HCT116 (cell line): ENCODE measurements around the gene CENPL.

Source experiments
- CEBPB ChIP-seq: IDR thresholded peaks from 2 replicates; pipeline ENCODE4 v1.6.1; 2012; ENCODE audit warnings: low read depth
- ELF1 ChIP-seq: IDR thresholded peaks from 2 replicates; pipeline ENCODE4 v1.6.1; 2012; ENCODE audit warnings: low read depth, borderline replicate concordance
- EZH2 ChIP-seq: fragments of 200-600 bp; sonication (generic); IDR thresholded peaks from 2 replicates; pipeline ENCODE4 v1.6.1; 2017; ENCODE audit warnings: antibody characterized with exemption, mixed run types
- EZH2phosphoT487 ChIP-seq: fragments of 200-600 bp; IDR thresholded peaks from 2 replicates; pipeline ENCODE4 v1.6.1; 2018; ENCODE audit warnings: antibody characterized with exemption, borderline replicate concordance
- POLR2A ChIP-seq: IDR thresholded peaks from 2 replicates; pipeline ENCODE4 v1.7.0; 2011; ENCODE audit warnings: borderline replicate concordance; ENCODE audit not compliant: insufficient read depth, insufficient read length; ENCODE audit errors: extremely low read depth
- POLR2AphosphoS5 ChIP-seq: IDR thresholded peaks from 2 replicates; pipeline ENCODE4 v1.6.1; 2011; ENCODE audit warnings: mild to moderate bottlenecking, low read depth, low read length, moderate library complexity
- RAD21 ChIP-seq: IDR thresholded peaks from 2 replicates; pipeline ENCODE4 v1.6.1; 2012; ENCODE audit warnings: low read depth, mild to moderate bottlenecking
- TCF7L2 ChIP-seq: IDR thresholded peaks from 2 replicates; pipeline ENCODE4 v1.7.0; 2011; ENCODE audit warnings: borderline replicate concordance, inconsistent platforms; ENCODE audit not compliant: insufficient read depth, insufficient read length; ENCODE audit errors: extremely low read depth
- TF ChIP-seq, protein P1 (sequence below): IDR thresholded peaks from 2 replicates; pipeline ENCODE4 v1.6.1; 2012; ENCODE audit warnings: low read depth
- TF ChIP-seq, protein P2 (sequence below), 3 experiments: fragments of 200-600 bp in 1 of 3; sonication (generic) in 1 of 3; IDR thresholded peaks in 2 of 3; conservative IDR thresholded peaks in 1 of 3; 2 replicates each; pipeline ENCODE4 v1.5.1; 2012 to 2017; ENCODE audit warnings: low read depth in 2 of 3, low read length in 2 of 3, antibody characterized with exemption in 1 of 3, borderline replicate concordance in 1 of 3, control low read depth in 1 of 3, mild to moderate bottlenecking in 1 of 3, mixed read lengths in 1 of 3, mixed run types in 1 of 3, moderate library complexity in 1 of 3; ENCODE audit not compliant: insufficient read depth in 1 of 3

DNA sequence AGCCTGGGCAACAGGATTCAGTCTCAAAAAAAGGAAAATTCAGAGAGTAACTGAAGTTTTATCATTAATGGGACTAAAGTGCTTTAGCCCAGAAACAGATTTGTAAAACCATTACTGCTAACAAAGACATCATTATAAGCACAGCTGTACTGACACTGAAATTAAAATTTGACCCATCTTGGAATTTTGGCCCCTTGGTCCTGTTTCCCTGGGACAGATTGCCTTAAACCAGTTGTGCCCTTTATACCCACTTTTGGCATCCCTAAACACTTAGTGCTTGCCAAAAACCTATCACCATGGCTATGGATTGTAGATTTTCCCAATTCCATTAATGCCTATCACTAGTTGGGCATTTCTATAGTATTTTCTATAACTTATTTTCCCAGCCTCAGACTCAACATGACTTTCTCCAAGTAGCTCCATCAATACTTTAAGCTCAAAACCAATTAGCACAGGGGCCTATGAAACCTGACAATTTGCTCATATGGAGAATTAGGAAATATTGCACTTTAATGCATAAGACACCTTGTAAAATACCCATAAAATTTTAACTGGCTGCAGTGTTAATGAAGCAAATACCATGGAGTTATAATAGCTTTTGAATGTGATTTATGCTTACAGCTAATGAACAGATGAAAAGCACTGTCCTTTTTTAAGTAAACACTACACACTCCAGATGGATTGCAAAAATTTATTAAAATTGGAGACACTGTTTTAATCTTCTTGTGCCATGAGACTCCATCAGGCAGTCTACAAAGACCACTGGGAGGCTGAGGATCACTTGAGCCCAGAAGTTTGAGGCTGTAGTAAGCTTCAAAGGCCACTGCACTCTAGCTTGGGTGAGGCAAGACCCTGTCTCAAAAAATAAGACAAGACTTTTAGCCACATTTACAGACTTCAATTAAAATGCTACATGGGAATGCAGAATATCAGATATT is 38.8 kb upstream of the CENPL start:
- TF ChIP-seq CEBPB (no peak), EZH2phosphoT487 (no peak), TCF7L2 (no peak), RAD21 (no peak), POLR2AphosphoS5 (peak; percentile 88), EZH2 (no peak), POLR2A (peak; percentile 49), ELF1 (no peak)
- TF ChIP-seq, protein P1, sequence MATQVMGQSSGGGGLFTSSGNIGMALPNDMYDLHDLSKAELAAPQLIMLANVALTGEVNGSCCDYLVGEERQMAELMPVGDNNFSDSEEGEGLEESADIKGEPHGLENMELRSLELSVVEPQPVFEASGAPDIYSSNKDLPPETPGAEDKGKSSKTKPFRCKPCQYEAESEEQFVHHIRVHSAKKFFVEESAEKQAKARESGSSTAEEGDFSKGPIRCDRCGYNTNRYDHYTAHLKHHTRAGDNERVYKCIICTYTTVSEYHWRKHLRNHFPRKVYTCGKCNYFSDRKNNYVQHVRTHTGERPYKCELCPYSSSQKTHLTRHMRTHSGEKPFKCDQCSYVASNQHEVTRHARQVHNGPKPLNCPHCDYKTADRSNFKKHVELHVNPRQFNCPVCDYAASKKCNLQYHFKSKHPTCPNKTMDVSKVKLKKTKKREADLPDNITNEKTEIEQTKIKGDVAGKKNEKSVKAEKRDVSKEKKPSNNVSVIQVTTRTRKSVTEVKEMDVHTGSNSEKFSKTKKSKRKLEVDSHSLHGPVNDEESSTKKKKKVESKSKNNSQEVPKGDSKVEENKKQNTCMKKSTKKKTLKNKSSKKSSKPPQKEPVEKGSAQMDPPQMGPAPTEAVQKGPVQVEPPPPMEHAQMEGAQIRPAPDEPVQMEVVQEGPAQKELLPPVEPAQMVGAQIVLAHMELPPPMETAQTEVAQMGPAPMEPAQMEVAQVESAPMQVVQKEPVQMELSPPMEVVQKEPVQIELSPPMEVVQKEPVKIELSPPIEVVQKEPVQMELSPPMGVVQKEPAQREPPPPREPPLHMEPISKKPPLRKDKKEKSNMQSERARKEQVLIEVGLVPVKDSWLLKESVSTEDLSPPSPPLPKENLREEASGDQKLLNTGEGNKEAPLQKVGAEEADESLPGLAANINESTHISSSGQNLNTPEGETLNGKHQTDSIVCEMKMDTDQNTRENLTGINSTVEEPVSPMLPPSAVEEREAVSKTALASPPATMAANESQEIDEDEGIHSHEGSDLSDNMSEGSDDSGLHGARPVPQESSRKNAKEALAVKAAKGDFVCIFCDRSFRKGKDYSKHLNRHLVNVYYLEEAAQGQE = no peak
- TF ChIP-seq, protein P2, sequence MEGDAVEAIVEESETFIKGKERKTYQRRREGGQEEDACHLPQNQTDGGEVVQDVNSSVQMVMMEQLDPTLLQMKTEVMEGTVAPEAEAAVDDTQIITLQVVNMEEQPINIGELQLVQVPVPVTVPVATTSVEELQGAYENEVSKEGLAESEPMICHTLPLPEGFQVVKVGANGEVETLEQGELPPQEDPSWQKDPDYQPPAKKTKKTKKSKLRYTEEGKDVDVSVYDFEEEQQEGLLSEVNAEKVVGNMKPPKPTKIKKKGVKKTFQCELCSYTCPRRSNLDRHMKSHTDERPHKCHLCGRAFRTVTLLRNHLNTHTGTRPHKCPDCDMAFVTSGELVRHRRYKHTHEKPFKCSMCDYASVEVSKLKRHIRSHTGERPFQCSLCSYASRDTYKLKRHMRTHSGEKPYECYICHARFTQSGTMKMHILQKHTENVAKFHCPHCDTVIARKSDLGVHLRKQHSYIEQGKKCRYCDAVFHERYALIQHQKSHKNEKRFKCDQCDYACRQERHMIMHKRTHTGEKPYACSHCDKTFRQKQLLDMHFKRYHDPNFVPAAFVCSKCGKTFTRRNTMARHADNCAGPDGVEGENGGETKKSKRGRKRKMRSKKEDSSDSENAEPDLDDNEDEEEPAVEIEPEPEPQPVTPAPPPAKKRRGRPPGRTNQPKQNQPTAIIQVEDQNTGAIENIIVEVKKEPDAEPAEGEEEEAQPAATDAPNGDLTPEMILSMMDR (IDR thresholded peaks at IDR 0.05 in 2 of 3, conservative IDR thresholded peaks at IDR 0.05 in 1 of 3; ENCODE audit: borderline replicate concordance in 1 of 3, insufficient read depth in 1 of 3, low read depth in 2 of 3, low read length in 2 of 3) = no peak
